CD4-positive, alpha-beta T cell treated with Interleukin-12 subunit alpha and Interleukin-12 subunit beta, for 1 hour (primary cell): ENCODE results near the gene KAZALD1.
"Not testable (repeated sequence)": the region's sequence is repeated elsewhere in the genome, so short reads cannot be mapped to it uniquely, and the experiment has no call there.

Experiments used
- DNase-seq: peaks from one replicate; pipeline ENCODE4 v3.0.0-alpha.2; 2020

KAZALD1 gene

DNA sequence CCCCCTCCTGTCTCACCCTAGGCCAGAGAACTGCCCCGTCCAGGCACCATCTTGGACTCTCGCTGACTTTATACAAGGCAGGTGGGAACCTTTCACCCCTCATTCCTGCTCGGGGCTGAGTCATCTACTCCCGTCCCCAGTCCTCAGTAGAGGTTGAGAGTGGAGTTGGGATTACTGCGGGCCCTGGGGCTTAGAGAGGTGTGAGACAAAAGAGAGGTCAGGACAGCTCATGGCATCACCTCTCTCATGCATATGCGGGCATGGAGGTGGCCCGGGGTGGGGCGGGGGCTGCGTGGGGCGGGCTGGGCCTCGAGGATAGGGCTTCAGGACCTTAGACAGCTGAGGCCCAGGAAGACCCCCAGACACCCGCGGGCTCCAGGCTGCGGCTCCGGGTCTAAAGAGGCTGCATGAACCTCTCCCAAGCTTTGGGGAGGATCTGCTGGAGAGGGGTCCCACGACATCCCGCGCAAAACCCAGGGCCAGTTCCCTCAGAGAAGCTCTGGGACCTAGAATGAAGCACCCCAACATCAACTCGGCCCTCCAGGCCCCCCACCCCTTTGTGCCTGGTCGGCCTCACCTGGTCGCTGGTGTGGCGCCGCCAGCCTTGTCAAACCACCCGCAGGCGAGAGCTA is 31.2 kb upstream of the KAZALD1 start:
- no peak for DNase-seq

DNA sequence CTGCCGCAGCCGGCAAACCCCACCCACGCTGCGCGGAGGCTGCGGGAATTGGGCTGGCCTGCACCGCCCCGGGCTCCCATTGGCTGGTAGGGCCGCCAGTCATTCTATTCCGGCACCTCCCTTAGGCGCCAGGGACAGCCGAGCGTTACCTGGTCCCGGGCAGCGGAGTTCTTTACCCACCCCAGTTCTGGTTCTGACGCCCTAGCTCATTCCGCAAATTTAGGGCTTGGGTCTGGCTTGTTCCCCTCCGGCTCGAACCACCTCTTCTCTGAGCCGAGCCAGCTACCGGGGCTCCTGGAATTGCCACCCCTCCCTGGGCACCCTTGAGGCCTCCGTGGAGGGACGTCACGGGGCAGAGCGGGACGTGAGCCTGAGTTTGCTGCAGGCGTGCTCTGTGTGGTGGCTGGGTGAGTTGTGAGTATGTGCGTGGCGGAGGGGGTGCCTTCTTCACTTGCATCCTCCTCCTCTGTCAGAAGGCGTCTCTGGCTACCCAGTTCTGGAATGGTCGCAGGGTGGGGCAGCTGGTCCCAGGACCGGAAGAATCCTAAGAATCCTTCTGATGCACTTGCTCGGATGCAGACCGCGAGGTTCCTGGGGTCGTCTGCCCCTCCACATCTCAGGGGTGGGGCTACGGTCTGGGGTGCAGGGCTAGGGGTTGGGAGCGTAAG is 30.5 kb upstream of the KAZALD1 start, which contains the start of the genes PDZD7 and SFXN3:
Gene PDZD7 (minus strand): TSS at position 2 of the 668 bp plus-strand sequence. CDS start 910 bp downstream, outside the sequence.
Gene SFXN3 (plus strand): TSS at position 107 of the 668 bp plus-strand sequence. CDS start 3,461 bp downstream, outside the sequence.
- DNase-seq: peak; percentile 96

DNA sequence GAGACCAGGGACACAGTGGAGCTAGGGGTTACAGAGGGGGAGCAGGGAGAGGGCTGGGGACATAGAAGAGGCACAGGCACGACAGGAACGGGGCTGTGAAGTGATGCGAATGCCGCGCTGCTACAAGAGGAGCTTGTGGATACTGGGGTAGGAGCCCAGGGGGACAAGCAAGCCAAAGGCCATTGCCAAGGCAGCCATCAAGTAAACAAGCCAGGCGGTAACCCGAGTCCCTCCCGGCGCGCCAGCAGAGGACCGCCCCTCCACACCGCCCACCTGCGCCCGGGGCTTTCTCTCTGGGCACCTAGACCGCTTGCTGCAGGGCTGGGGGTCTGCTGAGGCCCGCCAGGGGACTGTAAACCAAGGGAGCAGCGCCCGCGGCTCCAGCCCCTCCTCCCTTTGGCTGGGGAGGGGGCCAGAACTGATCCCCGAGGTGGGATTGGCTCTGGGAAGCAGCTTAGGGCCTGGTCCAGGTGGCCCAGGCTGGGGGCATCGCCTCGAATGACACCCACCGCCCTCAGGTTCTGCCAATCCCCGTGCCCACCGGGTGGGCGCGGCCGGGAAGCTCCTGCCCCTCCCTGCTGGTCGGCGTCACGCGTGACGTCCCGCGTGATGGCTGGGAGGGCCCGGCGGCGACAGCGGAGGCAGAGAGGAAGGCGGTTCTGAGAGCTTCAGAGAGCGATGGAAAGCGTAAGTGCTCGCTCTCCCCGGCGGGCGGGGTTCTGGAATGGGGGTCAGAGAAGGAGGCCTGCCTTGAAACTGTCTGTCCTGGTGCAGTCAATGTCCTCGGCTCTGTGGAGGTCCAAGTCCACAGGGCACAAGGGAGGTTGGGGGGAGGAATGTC is 29.8 kb upstream of the KAZALD1 start:
- peak; percentile 84 for DNase-seq

DNA sequence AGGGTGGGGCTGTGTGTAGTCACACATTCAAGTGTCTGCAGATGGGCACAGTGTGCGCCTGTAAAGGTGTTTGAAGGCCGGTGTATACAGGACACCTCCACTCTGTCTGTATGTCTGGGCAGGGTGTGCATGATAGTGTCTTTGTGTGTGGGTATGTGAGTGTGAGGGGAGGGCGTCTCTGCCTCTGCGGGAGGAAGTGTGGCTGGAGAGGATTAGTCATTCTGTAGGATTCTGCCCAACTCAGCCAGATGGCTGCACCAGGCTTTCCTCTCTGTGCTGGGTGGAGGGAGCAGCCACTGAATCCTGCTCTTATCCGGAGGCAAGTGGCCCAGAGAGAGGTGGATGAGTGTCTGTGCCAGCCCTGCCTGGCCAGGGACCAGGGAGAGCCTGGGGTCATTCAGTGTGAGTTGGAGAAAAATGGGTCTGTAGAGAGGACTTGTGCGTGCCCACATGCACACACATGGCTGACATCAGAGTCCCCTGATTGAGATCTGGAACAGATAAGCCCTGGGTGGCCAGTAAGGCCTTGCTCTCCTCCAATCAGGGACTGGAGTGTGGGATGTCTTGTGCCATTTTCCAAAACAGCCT is 29.1 kb upstream of the KAZALD1 start:
- peak; percentile 54 for DNase-seq

DNA sequence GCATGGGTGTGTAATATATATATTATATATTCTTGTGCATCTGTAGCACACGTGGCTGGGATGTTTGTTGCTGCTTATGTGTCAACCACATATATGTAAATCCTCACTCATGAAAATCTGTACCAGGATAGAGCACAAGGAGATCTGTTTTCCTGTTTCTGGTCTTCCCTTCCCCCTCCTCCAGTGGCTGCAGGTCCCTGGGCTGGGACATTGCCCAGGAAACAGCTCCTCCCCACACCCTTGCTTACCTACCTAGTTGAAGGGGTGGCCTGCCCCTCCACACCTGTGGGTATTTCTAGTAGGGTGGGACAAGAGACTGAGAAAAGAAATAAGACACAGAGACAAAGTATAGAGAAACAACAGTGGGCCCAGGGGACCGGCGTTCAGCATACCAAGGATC is 28.5 kb upstream of the KAZALD1 start:
- no peak for DNase-seq

DNA sequence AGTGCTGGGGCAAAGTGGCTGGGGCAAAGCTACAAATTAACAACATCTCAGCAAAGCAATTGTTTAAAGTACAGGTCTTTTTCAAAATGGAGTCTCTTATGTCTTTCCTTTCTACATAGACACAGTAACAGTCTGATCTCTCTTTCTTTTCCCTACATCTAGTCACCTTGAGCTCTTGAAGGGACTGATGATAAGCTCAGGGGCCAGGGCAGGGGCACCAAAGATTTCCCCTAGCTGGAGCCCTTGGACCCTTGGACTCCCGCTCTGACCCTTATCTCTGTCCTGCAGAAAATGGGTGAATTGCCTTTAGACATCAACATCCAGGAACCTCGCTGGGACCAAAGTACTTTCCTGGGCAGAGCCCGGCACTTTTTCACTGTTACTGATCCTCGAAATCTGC is 27.4 kb upstream of the KAZALD1 start:
- DNase-seq: not testable (repeated sequence)

DNA sequence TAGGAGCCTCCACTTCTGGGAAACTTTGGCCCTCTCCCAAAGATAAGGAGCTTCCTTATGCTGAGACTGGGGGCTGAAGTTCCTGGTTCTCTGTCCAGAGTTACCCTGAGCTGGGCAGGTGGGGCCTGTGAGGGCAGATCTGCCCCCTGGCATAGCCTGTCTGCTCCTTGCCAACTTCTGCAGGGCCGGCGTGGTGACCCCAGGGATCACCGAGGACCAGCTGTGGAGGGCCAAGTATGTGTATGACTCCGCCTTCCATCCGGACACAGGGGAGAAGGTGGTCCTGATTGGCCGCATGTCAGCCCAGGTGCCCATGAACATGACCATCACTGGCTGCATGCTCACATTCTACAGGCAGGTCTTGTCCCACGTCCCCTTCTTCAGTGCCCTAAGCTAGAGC is 26.5 kb upstream of the KAZALD1 start:
- DNase-seq: no peak

DNA sequence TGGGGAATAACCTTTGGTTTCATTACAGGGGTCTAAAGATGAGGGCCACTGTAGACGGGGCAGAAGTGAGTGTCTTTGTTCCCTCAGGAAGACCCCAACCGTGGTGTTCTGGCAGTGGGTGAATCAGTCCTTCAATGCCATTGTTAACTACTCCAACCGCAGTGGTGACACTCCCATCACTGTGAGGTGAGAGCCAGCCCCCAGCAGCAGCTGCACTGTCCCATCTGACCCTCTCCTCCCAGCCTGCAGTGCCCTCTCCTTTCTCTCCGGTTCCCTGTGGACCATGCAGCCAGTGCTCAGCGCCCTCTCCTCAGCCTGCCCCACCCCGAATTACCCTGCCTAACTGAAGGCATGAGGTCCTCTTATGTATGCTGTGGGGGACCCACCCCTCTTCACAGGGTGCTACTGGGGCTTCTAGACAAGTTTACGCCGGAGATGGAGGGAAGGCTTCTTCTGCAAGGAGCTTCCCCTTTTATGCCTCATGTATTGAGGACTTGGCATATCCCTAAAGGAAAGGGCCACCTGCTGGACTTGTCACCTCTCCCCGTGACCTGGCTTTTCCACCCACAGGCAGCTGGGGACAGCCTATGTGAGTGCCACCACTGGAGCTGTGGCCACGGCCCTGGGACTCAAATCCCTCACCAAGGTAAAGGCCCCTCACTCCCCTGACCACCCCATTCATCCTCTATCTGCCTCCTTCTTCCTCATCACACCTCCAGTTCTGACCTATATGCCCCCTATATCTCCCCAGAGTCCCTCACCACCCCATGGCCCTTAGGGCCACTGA is 25.7 kb upstream of the KAZALD1 start:
- no peak for DNase-seq

DNA sequence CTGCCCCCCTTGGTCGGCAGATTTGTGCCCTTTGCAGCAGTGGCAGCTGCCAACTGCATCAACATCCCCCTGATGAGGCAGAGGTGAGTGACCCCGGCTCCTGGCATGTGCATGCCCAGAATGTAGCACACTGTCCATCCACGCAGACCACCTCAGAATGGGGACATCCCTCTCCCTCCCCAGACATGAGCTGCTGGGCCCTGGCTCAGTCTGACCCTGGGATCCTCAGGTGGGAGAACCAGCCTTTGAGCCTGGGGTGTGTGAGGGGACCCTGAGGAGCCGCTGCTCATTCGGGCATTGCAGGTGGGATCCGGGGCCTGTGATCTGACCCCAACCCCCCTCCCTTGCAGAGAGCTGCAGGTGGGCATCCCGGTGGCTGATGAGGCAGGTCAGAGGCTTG is 25.1 kb upstream of the KAZALD1 start:
- no peak for DNase-seq

DNA sequence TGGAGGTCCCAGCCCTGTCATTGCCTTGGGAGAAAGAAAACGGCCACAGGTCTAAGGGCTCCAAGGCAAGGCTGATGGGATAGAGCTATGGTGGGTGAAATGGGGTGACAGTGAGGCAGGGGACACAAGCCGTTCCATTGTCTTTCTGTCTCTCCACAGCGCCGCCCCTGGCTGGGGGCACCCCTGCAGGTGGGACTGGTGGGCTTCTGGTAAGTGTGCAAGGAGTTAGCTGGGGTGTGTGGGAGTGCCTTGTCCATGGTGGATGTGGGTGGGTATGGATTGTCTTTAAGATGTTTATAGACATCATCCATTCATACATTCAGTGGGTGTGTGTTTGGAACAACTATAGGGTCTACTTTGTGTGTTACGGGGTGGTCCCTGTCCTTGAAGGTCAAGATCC is 23.3 kb upstream of the KAZALD1 start:
- DNase-seq: no peak

DNA sequence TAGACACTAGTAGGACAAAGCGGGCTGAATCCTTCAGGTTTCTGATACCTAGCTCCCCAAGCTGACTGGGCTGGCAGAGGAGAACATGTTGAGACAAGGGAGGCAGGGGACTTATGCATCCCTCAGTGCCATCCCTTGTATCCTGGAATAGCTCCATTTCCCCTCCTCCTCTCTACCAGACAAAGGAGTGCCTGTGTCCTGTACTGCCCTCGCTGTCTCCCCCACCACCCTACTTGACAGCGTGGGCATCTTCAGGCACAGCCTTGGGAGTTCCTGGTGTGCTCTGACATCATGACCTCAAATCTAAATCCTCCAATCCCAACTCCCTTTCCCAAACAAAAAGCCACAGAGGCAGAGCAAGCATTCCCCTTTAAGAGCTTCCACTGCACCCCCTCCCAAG is 21.7 kb upstream of the KAZALD1 start:
- no peak for DNase-seq

DNA sequence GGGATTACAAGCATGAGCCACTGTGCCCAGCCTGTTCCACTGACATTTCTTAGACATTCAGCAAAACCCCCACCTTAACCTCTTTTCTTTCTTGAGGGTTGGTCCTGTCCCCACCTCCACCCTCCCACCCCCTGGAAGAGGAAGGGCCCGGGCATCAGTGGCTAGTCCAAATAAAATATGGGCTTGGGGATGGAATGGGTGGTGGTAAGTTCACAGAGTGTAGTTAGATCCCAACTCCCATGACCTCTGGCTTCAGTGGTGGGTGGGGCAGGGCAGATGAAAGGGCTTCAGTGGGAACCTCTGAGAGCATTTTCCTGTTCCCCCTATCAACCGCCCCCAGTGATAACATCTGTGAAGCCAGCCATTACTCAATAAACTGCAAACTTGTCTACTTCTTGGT is 20.9 kb upstream of the KAZALD1 start:
- no peak for DNase-seq

DNA sequence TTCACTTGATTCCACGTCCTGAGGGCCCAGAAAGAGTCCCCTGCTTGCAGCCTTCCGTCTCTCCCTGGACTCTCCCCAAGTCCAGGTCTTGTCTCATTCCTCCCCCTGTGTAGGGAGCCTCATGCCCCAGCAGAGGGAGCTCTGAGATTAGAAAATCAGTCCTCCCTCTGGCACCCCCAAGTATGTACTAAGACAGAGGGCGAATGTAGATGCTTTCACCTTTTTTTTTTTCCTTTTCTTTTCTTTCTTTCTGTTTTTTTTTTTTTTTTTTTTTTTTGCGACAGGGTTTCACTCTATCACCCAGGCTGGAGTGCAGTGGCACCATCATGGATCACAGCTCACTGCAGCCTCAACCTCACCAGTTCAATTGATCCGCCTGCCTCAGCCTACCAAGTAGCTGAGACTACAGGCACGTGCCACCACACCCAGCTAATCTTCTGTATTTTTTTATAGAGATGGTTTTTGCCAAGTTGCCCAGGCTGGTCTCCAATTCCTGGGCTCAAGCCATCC is 20.5 kb upstream of the KAZALD1 start:
- DNase-seq: peak; percentile 84

DNA sequence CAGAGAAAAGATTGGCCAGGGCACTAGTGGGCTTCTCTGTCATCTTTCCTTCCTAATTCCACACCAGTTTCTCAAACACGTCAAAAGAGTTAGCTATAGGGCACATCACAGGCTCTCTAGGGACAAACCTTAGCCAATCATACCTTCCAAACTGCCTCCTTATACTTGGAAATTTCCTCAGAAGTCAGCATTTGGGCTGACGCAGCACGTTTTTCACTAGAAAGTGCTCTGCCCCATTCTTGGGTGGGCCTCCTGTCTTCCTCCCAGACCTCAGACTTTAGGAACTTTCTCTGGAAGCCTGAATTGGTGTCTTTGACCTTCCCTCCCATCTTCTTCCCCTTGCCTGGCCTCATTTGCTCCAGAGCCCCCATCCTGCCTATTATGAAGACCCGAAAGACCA is 19.7 kb upstream of the KAZALD1 start:
- DNase-seq: no peak

DNA sequence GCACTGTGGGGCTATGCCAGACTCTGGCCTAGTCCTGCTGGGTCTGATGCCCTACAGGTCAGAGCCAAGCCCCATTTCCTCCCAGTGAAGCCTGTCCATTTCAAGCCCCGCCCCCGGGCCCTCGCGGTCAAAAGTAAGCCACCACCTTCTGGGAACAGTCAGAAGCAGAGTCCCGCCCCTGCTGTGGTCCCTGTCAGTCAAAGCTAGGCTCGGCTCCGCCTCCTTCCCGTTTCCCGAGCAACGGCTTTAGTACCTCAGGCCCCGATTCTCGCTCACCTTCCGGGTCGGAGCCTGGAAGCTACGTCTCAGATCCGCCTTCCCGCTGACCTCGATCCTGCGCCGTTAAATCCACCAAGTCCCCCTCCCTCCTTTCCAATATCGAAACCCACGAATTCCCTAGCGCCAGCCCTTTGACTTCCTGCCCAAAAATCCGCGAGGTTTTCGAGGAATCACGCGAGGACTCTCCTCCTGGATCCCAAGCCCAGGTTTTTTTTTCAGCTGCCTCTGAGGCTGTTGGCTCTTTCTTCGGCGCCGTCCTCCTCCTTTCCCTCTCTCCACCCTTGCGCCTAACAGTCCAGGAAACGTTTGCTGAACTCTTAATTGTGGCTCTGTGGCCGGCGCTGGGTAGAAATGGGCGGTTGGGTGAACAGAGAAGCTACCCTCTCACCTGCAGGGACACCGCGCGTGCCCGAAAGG is 19.0 kb upstream of the KAZALD1 start:
- peak; percentile 88 for DNase-seq

DNA sequence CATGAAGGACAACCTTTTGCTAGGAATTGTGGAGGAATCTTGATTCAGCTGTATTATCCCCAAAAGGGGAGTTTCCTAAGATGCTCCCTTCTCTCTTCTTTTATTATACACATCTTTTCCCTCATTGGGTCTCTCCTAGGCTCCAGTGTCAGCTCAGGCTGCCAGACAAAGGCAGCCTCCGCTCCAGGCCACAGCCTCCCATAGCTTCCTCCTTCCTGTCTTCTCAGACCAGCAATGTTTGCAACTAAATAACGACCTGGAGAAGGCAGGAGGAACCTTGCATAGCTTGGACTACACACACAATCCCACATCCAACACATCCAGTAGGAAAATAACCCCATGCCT is 18.5 kb upstream of the KAZALD1 start:
- DNase-seq: no peak

DNA sequence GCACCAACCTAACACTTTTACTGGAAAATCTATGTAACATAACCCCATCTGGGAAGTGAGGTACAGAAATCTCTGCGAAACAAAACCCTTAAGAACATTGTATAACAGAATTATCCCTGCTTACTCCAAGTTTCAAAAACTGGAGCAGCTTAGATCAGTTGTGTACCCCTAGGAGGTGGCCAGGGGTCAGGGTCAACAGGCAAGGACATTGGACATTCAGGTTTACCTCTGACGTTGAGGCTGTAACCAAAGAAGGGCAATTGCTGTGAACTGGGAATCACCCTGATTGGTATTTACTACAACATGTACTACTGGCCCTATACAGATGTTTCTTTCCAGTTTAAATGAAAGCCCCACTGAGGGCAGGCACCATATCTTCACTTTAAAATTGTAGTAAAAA is 17.7 kb upstream of the KAZALD1 start:
- DNase-seq: no peak

DNA sequence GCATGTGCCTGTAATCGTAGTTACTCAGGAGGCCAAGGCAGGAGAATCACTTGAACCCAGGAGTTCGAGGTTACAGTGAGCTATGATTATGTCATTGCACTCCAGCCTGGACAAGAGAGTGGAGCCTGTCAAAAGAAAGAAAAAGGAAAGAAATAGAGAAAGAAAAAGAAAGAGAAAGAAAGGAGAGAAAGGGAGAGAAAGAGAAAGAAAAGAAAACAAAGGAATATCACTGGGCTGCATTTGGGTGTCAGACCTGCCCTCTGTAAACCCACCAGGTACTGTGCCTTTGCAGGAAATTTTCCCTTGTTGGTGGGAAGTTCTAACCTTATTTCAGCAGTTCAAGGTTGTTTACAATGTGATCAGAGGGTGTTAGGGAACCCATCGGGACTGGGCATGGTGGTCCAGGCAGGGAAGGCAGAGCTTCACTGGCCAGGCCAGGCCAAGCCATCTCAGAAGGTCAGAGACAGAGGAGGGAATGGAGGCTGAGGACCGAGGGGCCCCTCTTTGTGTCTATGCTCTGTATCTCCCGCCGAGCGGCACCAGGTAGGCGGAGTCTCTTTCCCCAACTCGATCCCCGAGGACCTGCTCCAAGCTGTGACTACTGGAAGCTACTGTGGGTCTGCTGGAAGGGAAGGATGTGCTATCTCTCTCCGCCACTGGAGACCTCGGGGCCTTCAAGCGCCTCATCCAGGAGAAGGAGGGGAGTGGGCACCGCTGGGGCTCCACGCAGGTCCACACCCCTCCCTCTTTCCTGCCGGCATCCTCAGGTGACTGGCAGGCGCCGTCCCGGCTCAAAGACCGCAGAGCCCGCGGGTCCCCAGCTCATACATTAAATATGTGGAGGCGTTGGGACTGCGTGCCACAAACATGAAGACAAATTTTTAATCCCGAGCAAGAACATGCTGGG is 15.2 kb upstream of the KAZALD1 start:
- DNase-seq: no peak

DNA sequence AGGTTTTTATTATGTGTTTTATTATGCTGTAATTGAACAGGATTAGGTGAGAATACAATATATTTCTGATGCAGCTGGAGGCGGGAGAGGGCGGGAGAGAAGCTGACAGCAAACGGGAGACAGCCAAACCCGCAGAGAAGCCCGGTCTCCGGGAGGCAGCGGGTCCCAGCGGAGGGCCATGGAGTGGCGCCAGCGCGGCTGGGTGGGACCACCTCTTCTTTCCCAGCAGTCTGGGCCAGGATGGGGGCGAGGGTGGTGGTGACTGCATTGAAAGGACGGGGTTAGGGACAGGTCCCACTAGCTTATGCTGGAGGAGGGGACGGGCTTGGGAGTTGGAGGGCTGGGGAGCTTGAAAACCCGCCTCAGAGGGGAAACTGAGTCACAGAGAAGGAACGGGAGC is 14.5 kb upstream of the KAZALD1 start:
- DNase-seq: no peak
